Measurements from ENCODE around the gene HOOK1.

HOOK1 gene

DNA sequence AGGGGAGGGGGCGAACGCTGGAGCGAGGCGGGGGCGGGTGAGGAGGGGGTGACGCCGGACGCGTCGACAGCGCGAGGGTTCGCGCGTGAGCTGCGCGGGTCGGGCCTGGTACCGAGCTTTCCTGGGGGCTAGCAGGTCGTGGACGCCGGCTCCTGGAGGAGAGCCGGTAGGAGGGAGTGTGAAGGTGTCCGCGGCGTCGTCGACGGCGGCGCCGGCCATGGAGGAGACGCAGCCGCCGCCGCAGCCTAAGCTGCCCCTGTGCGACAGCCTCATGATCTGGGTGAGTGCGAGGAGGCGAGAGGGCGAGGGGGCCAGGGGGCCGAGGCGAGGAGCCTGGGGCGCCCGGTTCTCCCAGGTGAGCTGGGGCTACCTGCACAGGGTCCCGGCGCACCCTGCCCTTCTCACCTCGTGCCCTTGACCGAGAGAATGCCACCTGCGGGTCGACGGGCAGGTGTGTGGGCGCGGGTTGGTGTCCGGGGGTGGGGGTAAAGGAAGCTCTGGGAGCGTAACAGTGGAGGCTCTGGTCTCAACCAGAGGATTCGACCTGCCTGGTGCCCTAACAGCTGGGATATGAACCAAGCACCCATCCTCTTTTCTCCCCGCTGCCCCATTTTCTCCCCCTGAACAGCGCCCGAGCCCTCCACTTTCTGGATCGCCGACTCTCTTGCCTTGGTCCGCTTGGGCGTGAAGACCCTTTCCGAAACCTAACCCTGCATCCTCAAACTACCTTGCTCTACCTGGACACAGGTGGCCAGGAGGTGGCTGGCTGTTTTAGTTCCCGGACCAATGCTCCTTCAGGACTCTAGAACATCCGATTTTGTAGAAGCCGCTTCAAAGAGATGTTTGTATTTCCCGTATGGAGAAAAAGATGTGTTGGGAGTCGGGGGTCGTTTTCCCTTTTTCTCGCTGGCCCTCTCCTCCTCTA is at the start of gene HOOK1:
HOOK1 (plus strand) TSS at position 49 of the 925 bp plus-strand sequence; CDS start at position 218, 169 bp downstream.
- Histone ChIP-seq H3K9me3 (ENCODE audit: insufficient read depth, low read length) (no peaks in the 10 kb centered on the region), H3K79me2 (ENCODE audit: insufficient read depth, low read length) (no peaks in the 10 kb centered on the region), H3K27me3 (ENCODE audit: low read length) (no peaks in the 10 kb centered on the region), H3K4me2 (ENCODE audit: low read depth, low read length, poor library complexity, severe bottlenecking) (no peak within 1 kb of the TSS), H2AFZ (ENCODE audit: low read depth, low read length, severe bottlenecking) (no peak within 1 kb of the TSS), H3K27ac (ENCODE audit: low read depth, low read length) (no peak within 1 kb of the TSS), H3K9ac (ENCODE audit: low read length) (no peak within 1 kb of the TSS), H3K4me3 (ENCODE audit: insufficient read depth, low read length, poor library complexity, severe bottlenecking) (no peak within 1 kb of the TSS), H3K9me2 (replicated peaks; ENCODE audit: insufficient read depth, low read length) (no peaks in the 10 kb centered on the region), H3F3A (ENCODE audit: insufficient read depth) (no peaks in the 10 kb centered on the region), H3K36me3 (ENCODE audit: low read length) (no peaks in the 10 kb centered on the region), H4K20me1 (ENCODE audit: low read depth, low read length) (no peaks in the 10 kb centered on the region)
- no peak for TF ChIP-seq EZH2phosphoT487 (conservative IDR thresholded peaks at IDR 0.05; ENCODE audit: low read length)
- TF ChIP-seq, protein P1, sequence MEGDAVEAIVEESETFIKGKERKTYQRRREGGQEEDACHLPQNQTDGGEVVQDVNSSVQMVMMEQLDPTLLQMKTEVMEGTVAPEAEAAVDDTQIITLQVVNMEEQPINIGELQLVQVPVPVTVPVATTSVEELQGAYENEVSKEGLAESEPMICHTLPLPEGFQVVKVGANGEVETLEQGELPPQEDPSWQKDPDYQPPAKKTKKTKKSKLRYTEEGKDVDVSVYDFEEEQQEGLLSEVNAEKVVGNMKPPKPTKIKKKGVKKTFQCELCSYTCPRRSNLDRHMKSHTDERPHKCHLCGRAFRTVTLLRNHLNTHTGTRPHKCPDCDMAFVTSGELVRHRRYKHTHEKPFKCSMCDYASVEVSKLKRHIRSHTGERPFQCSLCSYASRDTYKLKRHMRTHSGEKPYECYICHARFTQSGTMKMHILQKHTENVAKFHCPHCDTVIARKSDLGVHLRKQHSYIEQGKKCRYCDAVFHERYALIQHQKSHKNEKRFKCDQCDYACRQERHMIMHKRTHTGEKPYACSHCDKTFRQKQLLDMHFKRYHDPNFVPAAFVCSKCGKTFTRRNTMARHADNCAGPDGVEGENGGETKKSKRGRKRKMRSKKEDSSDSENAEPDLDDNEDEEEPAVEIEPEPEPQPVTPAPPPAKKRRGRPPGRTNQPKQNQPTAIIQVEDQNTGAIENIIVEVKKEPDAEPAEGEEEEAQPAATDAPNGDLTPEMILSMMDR (IDR thresholded peaks at IDR 0.05; ENCODE audit: insufficient read depth, low read length, poor library complexity, severe bottlenecking), result no peak

DNA sequence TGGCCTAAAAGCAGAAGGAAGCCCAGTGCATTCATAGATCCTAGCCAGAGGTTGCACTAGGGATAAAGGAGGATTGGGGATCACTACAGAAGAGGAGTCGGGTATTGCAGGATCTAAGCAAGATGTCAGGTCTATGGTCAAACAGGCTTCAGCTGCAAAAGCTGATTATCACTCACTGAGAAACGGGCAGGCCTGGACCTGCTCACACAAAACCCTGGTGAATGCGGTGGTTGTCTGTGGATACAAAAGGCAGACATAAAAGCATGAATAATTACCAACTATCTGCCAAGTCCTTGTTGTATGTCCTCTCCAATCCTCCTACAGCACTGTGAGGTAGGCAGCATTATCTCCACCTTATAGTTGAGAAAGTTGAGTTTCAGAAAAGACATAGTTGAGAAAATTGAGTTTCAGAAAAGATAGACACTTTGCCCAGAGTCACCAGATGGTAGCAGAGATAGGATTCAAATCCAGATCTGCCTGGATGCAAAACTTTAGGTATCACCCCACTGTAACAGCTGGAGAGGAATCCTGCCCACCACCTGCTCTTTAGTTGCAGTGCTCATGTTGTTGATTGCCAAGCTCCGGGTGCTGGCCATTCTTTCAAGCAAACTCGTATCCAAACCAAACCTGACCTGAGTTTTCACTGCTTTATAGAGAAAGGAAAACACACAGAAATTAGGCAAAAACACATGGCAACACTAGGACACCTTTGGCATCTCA is 49.6 kb upstream of the HOOK1 start:
- Histone ChIP-seq H3K27me3 (ENCODE audit: low read length) (no peaks in the 10 kb centered on the region), H3K36me3 (ENCODE audit: low read length) (no peaks in the 10 kb centered on the region), H3F3A (ENCODE audit: insufficient read depth) (no peaks in the 10 kb centered on the region), H3K9me2 (replicated peaks; ENCODE audit: insufficient read depth, low read length) (no peaks in the 10 kb centered on the region), H3K9ac (ENCODE audit: low read length) (no peak overlapping the region), H3K4me2 (ENCODE audit: low read depth, low read length, poor library complexity, severe bottlenecking) (no peak overlapping the region), H4K20me1 (ENCODE audit: low read depth, low read length) (no peaks in the 10 kb centered on the region), H3K79me2 (ENCODE audit: insufficient read depth, low read length) (no peaks in the 10 kb centered on the region), H3K4me3 (ENCODE audit: insufficient read depth, low read length, poor library complexity, severe bottlenecking) (no peak overlapping the region), H3K9me3 (ENCODE audit: insufficient read depth, low read length) (no peaks in the 10 kb centered on the region), H3K27ac (ENCODE audit: low read depth, low read length) (no peak overlapping the region), H2AFZ (ENCODE audit: low read depth, low read length, severe bottlenecking) (no peak overlapping the region)
- TF ChIP-seq, protein P1 (IDR thresholded peaks at IDR 0.05; ENCODE audit: insufficient read depth, low read length, poor library complexity, severe bottlenecking), result no peak
- TF ChIP-seq EZH2phosphoT487 (conservative IDR thresholded peaks at IDR 0.05; ENCODE audit: low read length), result no peak

DNA sequence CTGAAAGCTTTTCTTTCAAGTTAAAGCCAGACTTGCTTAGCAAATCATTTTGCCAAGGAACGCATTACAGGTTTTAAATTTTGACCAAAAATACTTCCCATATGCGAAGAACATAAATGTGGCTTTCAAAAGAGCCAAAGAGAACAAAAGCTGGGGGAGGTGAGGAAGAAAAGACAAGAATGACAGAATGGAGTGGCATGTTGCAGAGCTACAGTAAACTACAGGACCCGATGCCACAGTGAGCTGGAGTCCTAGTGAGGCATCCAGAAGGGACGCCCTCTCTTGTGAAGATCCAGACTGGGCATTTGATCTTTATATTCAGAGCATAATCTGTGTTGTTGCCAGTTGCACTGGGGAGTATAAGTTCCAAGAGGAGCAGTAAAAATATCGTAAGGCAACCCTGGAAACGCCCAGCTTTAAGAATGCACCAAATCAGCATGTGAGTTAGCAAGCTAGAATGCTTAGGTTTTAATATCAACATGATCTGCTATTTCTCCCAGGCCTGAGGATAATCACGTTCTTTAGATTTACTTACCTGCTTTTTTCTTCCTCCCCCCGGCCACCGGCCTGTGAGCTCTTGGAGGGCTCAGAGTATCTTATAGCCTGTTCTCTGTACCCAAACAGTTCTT is 48.4 kb upstream of the HOOK1 start:
- H3K27me3 ChIP-seq (ENCODE audit: low read length), result no peaks in the 10 kb centered on the region
- no peak overlapping the region for H3K4me2 ChIP-seq (ENCODE audit: low read depth, low read length, poor library complexity, severe bottlenecking)

More for the DNA sequence above, 48.4 kb upstream of the HOOK1 start:
- Histone ChIP-seq H3K79me2 (ENCODE audit: insufficient read depth, low read length) (no peaks in the 10 kb centered on the region), H3K4me3 (ENCODE audit: insufficient read depth, low read length, poor library complexity, severe bottlenecking) (no peak overlapping the region), H3K9ac (ENCODE audit: low read length) (no peak overlapping the region), H3K36me3 (ENCODE audit: low read length) (no peaks in the 10 kb centered on the region), H3F3A (ENCODE audit: insufficient read depth) (no peaks in the 10 kb centered on the region), H4K20me1 (ENCODE audit: low read depth, low read length) (no peaks in the 10 kb centered on the region), H3K9me2 (replicated peaks; ENCODE audit: insufficient read depth, low read length) (no peaks in the 10 kb centered on the region), H3K9me3 (ENCODE audit: insufficient read depth, low read length) (no peaks in the 10 kb centered on the region), H3K27ac (ENCODE audit: low read depth, low read length) (no peak overlapping the region), H2AFZ (ENCODE audit: low read depth, low read length, severe bottlenecking) (no peak overlapping the region)
- no peak for TF ChIP-seq EZH2phosphoT487 (conservative IDR thresholded peaks at IDR 0.05; ENCODE audit: low read length)
- TF ChIP-seq, protein P1 (IDR thresholded peaks at IDR 0.05; ENCODE audit: insufficient read depth, low read length, poor library complexity, severe bottlenecking), result no peak
